ENCODE results near the gene PBX1. TPM values are rescaled to one million over a fixed set of nuclear protein-coding genes. Genes with fewer than 3 reads are reported as not detected.

The PBX1 gene
- total and polyA plus RNA-seq, 10 of the 15 experiments (the other 5 are each of a cell fraction or from before 2014, with no cell fraction given) = 0.05 to 0.28 (median 0.11) TPM; not detected in 5

DNA sequence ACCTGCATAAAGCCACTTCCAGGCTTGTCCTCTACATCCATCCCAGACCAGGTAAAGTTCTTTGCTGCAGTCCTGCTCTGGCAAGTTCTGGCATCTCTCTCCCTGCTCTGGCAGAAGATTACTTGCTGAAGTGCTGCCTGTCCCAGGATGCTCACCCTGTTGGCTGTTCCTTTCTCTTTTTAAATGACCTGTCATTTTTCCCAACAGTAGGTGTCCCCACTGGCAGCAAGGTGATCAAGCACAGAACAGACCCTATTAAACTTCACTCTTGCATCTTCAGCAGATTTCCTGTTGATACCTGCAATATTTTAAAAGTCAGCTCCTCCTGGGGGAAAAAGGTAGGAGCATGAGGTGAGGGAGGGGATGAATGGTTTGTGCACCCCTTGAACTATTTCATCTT is 332.6 kb downstream of the PBX1 start:
- no peak for ATAC-seq
- H3K4me2 ChIP-seq (ENCODE audit: control insufficient read depth, insufficient read depth) = no peak overlapping the region
- no peak overlapping the region for H3K27ac ChIP-seq (ENCODE audit: control insufficient read depth, insufficient read depth)
- H3K36me3 ChIP-seq (ENCODE audit: control insufficient read depth in 2 of 2, insufficient read depth in 2 of 2, low read length in 1 of 2) = no peaks in the 10 kb centered on the region
- in situ Hi-C loops (cut with MboI) (no loop called here), intact Hi-C loops (cut with micrococcal nuclease; ENCODE audit: unreplicated experiment) (no loop called here)
- CTCF ChIA-PET = no interaction called here
- H4K20me1 ChIP-seq (ENCODE audit: control insufficient read depth, insufficient read depth) = no peaks in the 10 kb centered on the region
- SMC1A ChIA-PET (ENCODE audit: uncharacterized antibody, unreplicated experiment) = no interaction called here
- FAIRE-seq = no peak
- no peak overlapping the region for H3K4me3 ChIP-seq
- no peaks in the 10 kb centered on the region for H3K27me3 ChIP-seq (replicated peaks in 1 of 2; ENCODE audit: control insufficient read depth in 2 of 2, insufficient read depth in 2 of 2, low read length in 1 of 2)
- H3K4me1 ChIP-seq (ENCODE audit: control insufficient read depth, insufficient read depth, low read length) = no peaks in the 10 kb centered on the region
- no peaks in the 10 kb centered on the region for H3K79me2 ChIP-seq (ENCODE audit: control insufficient read depth, insufficient read depth, low read length)
- POLR2A ChIA-PET = no interaction called here
- no peak overlapping the region for H3K9ac ChIP-seq (ENCODE audit: control insufficient read depth, insufficient read depth, low read length)
- no peaks in the 10 kb centered on the region for H3K9me3 ChIP-seq (replicated peaks; ENCODE audit: control insufficient read depth, insufficient read depth, low read length)
- BruUV-seq (replicated peaks) = no TSS peak
- DNase-seq (ENCODE audit: low read depth, low spot score) = no peak
- no peak for TF ChIP-seq ESRRA (IDR thresholded peaks at IDR 0.05; ENCODE audit: low read length)
- no peak for TF ChIP-seq ETV6 (conservative IDR thresholded peaks at IDR 0.05 in 1 of 2, IDR thresholded peaks at IDR 0.05 in 1 of 2; ENCODE audit: borderline replicate concordance in 1 of 2, low read depth in 1 of 2)
- no peak for TF ChIP-seq ZBTB40 (IDR thresholded peaks at IDR 0.05; ENCODE audit: borderline replicate concordance)
- H2AFZ ChIP-seq (ENCODE audit: control insufficient read depth, low read depth, low read length) = no peak overlapping the region
- RAD21 ChIA-PET (ENCODE audit: unreplicated experiment) = interaction anchor here (0.6 to 1.5 kb wide), 2 partner anchors 31 to 182 kb away, joined by 4 read pairs; no protein-coding TSS in a partner anchor
